T-helper 9 cell (primary cell): ENCODE results near the gene NACC2.

Source experiments
- DNase-seq: peaks from one replicate; pipeline ENCODE4 v3.0.0-alpha.2; 2020

The NACC2 gene

DNA sequence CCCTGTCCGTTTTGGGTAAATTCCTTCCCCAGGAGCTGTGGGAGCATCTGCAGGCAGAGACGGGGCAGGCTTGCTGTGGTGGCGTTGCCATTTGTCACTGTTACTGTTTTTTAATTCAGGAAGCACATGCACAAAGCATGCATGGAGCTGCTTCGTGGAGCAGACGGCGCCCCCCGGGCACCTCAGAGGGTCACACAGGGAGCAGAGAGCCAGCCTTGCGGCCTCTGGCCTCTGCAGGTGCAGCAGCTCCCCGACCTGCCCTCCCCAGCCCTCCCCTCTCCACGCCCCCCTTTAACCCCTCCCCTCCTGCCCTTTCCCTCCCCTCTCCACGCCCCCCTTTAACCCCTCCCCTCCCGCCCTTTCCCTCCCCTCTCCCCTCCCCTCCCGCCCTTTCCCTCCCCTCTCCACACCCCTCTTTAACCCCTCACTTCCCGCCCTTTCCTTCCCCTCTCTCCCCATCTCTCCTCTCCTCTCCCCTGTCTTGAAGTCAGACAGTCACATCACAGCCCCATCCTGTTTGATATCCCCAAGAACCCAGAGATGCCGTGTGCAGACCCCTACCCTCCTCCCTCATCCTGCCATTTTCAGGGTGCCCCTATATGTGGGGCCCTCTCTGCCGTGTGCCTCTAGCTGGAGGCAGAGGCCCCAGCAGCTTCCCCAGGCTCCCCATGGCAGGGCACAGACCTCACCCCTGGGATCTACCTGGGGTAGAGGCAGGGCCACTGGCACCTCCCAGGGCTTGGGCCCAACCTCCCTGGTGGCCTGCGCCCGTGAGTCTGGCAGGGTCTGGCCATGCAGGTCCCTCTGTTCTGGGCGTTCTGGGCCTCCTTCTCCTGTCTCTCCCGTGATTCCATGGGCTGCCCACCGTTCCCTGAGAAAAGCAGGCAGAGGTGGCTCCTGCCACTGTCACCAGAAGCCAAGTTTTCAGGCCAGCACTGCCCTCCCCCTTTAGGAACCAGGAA is 104.3 kb downstream of the NACC2 start:
- DNase-seq, result peak; percentile 60

DNA sequence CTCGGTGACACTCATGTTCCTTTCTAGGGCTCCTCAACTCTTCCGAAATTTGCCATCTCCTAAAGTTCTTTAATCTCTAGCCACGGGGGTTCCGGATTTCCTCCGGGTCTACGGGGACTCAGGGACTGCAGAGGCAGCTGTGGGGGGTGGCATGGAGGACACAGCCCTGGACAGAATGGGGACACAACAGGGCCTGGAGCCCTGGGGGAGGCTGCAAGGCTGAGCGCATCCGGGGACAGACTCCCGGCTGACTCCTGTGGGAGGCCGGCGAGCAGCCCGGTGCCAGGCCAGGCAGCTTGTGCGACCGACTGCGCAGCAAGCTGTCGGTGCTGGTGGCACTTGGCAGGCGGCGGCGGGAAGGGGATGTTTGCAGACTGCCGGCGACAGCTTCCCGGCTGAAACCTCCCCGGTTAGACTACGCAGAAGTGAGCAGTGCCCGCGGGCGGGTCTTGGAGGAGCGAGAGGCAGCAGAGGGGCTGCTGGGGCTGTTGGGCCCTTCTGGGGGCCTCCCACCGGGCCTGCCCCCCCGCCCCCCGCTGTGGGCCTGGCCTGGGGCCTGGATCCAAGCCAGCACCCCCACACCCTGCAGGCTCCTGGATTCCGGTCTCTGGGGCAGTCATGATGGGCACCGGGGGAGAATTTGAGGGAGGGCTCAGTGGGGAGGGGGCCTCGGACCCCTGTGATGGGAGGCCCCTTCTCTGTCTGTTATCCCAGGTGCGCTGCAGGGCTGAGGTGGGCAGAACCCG is 105.2 kb downstream of the NACC2 start:
- DNase-seq, result peak; percentile 15

DNA sequence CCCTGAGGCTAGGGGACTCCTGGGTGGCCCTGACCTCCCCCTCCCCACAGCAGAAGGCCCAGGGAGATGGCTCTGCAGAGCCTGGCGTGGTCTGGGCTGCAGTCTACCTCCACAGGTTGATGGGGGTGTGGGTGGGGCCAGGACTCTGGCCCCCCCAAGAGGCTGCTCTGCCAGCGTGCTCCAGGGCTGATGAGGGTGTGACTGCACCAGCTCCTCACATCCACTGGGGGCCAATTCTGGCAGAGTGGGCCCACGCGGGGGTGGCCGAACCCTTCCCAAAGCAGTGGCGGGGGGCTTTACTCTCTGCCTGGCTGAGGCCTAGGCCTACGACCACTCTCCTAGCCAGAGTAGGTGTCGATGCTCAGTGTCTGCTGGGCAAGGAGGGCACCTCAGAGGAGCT is 105.9 kb downstream of the NACC2 start:
- no peak for DNase-seq

DNA sequence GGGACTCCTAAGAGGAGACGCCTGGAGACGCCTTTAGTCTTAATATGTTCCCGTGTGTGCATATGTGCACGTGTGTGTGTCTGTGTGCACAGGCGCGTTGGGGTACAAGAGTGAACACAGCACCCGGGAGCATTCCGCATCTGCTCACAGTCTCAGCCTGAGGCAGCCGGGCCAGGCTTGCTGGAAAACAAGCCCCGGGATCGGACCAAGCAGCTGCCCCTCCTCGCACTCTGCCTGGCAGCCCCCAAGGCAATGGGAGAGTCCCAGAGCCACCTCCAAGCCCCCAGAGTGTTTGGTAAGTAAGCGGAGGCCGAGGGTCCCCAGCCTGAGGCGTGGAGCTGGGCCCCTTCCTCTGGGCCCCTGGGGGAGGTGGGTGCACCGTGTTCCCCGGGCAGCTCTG is 106.6 kb downstream of the NACC2 start:
- no peak for DNase-seq

DNA sequence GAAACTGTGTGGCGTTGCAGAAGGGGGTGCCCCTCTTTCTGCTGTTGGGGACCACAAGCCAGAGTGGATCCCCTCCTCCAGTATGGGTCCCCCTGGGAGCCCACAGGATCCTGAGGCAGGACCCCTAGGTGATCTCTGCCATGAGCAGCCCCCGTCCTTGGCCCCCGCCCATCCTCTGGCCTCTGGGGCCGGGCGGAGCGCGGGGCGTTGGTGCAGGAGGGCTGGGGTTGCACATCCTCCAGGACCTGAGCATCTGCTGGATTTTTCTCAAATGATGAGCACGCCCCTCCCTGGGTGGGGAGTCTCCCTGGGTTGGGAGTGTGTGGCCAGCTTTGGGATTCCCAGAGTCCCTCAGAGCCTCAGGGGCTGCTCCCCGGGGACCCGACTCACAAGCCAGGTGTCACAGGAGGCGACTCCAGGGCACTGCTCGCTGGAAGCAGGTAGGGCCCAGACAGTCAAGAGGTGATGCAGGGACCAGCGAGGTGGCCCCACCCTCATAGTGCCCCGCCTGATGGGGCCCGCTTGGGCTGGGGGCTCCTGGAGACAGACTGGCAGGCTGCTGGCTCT is 107.2 kb downstream of the NACC2 start:
- no peak for DNase-seq

DNA sequence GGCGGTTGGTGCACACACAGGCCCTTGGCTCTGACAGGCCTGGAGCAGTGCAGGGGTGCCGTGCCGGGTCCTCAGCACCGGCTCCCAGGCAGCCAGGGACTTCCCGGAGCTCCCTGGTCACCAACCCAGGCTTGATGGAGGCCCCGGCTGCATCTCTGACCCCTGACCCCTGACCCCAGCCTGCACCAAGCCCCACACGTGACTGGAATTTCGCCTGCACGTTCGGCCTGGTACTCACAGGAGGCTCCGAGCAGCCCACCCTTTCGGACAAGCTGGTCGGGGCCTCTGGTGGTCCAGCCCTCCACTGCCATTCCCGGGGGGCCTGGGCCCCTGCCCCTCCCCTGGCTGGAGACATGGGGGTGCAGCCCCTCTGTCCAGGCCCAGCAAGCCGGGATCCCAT is 108.5 kb downstream of the NACC2 start:
- DNase-seq, result no peak

DNA sequence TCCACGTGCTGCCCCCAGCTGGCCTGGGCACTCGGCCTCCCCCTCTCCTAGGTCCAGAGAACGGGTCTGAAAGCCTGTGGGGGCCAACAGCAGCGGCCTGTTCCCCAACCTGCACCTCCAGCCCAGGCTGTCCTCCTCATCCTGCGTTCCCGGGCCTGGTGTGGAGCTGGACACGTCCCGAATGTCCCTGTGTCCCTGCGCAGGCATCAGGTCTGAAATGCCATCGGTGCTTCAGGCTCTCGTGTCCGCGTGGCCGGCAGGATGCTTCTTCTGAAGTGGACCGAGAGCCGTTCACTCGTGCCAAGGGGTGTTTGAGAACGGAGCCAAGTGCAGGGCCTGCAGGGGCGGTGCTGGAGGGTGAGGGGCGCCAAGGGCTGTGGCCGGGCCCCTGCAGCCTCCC is 109.2 kb downstream of the NACC2 start:
- DNase-seq, result no peak

DNA sequence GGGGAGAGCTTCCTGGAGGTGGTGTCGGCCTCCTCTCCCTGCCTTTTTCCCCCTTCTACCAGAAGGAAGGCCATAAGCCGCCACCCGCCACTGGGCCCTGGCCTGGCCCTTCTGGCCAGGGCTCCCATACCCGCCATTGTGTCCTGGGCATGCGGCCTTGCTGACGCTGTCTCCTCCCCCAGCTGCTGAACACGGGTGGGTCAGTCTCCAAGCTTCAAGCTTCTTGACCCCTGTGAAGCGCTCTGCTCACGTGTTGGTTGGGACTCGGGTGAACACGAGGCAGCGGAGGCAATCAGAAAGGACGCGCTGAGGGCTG is 109.7 kb downstream of the NACC2 start:
- DNase-seq, result no peak

DNA sequence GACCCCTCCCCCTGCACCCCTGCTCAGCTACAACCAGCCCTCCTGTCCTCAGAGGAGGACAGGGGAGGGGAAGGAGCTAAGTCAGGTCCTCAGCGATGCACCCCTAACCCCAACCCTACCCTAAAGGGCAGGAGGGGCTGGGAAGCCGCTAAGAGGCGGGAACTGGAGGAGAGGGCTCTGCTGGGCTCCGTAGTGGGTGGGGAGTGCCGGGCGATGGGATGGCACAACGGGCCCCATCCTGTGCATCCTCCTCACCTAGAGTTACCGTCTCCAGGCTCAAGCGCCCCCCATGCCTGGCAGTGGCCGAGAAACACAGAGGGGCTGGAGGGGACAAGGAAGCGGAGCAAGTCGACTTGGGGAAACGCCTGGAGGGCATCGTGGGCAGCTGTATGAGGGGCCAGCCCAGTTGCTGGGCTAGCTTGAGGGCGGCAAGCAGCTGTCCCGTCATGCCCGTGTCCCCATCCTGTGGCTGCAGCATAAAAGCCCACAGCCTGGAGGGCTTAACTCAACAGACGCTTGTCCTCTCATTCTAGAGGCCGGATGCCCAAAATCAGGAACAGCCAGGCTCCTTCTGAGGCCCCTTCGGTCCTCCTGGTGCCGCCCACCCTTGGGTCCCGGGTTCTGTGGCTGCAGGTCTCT is 110.9 kb downstream of the NACC2 start:
- DNase-seq, result no peak

DNA sequence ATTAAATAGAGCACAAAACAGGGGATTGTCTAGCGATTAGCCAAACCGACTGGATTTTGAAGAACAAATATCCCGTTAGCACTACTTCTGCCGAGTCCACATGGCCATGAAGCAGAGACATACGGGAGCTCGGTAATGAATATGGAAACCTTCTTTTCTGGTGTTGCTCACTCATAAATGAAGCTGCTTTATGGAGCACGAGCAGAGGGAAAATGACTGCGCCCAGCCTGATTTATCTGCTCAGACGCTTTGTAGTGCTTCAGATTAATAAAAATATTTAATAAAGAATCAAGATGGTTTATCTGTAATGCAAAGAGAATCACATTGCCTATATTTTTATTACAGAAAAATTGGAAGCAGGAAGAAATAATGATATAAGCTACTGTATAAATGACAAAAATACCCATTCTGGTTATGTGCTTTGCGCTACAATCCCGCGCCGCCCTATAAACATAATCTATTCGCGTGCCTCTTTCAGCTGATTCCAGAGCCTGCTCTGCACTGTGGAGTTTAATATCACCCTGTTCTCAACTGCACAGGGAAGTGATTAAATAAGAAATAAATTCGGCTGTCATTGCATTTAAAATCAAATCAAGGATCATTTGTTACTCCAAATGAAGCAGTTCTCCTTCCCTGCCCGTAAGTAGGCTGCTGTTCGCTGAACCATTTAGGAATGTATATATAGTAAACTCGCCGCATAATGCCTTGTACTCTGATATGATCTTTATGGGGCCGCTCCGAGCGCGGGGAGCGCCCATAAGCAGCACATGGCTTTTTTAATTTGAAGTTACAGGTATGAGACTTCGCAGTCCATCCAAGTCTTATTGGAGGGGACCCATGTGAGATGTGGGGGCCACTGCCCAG is 111.6 kb downstream of the NACC2 start:
- no peak for DNase-seq

DNA sequence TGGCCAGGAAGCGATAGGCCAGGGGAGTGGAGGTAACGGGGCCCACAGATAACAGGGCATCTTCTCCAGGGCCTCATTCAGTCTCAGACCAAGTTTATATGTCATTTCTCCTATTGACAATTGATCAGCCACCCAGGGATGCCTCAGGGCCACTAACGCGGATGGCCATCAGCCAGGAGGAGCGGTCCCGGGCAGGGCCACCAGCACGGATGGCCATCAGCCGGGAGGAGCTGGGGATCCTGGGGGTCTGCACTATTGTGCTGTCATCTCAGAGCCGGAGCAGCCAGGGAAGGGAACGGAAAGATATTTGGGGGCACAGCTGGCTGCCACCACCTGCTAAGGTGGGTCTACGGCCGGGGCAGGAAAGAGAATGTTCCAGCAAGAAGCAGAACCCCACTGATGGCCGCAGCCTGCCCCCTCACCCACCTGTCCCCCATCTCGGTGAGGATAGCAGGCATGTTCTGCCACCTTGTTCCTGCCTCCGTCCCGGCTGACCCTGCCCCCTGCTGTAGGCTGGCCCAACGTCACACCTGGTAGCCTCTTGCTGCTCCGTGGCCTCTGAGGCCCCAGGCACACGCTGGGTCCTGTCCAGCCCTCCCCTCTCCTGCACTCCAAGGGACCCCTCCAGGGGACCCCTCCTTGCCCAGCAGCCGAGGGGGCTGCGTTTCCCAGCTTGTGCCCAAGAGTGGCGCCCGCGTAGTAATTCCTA is 112.4 kb downstream of the NACC2 start:
- DNase-seq, result no peak

DNA sequence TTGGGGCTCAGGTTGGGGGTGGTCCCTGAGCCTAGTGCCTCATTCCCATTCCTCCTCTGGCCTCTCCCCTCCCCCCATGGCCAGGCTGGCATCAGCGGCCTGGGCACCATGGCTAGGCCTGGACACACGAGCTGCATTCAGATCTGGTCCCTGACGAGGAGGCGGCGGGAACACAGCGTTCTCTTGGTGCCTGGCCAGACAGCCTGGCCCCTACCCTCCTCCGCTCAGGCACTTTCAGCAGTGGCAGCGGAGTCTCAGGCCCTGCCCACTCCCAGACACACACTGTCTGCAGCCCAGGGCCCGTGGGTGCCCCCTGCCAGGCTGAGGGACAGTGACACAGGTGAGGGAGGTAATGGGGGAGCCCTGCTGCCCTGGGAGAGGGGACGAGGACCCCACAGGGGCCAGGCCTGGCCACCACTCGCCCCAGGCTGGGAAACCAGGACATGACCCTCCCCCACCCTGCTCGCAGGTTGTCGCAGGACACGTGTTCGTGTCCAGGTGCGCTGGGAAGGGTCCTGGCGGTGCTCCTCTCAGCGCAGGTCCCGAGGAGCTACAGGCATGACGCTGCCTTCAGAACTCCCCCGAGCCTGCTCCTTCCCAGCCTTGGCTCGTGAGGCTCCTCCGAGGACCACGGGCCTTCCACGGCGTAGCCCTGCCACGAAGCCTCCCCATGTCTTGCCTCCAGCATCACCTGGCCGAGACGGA is 114.0 kb downstream of the NACC2 start:
- no peak for DNase-seq

DNA sequence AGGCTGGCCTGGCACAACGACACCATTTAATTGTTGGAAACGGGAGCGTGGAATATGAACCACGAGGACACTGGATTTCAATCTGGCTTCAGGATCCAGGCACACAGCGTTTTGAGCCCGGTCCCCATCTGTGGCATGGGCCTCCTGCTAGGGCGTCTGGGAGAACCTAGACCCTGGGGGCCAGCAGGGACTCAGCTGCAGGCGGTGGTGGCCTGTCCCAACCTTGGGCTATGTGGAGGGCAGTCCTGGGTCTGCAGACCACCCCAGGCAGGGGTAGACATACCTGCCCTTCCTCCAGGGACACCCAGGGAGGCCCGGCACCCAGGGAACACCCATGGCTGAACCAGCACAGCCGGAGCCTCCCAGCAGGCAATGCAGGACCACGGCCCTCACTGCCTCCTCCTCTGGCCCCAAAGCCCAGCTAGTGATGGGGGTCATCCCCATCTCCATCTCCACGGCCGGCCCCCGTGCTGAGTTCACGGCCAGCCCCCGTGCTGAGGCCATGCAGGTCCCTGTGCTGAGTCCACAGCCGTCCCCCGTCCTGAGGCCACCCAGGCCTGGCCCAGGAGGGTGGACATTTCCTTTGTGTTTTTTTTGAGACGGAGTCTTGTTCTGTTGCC is 115.4 kb downstream of the NACC2 start:
- DNase-seq, result no peak

DNA sequence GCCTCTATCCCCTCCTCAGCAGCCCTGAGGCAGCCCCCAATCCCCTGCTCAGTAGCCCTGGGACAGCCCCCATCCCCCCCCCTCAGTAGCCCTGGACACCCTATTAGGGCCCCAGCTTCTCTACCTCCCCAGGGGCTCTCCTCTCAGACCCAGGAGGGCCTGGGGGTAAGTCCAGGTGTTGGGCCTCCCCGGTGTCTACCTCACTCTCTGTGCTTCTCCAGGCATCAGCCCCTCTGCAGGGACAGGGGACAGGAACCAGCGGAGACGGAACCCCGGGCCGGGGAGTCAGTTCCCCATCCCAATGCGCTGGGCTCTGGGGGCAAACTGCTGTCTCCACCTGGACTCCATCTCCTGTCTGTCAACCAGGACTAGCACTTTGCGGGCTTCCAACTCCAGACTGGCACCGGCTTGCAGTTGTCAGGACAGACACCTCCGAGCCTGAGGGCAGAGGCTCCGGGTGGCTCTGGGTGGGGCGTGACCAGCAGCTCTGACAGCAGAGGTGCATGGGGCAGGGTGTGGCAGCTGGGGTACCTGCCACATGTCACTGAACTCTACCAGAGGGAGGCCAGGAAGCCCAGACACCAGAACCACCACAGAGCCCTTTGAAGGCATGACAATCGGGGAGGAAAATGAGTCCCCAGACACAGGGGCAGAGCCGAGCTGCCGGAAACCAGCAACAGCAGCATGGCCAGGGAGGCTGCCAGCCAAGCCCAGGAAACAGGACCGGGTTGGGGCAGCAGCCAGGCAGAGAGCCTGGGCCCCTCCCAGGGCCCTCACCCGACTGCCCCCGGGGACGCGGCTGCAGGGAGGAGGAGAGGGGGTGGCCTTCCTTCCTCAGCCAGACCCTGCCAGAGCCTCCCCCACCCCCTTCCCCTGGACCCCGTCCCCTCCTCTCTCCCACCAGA is 116.2 kb downstream of the NACC2 start:
- DNase-seq, result peak; percentile 44

DNA sequence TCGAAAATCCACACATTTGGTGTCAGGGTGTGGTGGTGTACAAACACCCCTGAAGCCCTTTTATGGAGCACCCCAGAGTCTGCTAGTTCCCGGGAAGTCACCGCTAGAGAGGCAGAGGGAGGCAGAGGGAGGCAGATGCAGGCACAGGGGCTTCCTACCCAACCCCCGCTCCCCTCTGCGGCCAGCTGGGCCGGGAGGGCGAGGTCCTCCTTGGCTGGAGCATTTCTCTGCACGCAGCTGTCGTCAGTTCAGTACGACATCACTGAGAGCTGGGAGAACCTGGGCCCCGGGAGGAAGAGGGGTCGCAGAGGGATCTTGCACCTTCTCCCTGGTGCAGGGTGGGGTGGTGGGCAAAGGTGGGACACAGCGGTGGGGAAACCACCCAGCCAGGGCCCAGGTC is 118.1 kb downstream of the NACC2 start:
- no peak for DNase-seq

DNA sequence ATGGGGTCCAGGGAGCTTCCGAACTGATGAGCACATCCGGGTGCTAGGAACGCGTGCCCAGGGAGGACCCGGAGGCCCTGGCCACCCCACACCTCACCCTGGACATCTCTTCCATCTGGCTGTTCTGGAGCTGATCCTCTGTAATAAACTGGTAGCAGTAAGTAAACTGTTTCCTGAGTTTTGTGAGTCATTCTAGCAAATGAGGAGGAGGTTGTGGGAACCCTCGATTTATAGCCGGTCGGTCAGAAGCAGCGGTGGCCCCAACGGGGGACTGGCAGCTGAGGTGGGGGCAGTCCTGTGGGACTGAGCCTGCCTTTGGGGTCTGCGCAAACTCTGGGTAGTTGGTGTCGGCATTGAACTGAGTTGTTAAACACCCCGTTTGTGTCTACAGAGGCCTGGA is 118.6 kb downstream of the NACC2 start:
- no peak for DNase-seq

DNA sequence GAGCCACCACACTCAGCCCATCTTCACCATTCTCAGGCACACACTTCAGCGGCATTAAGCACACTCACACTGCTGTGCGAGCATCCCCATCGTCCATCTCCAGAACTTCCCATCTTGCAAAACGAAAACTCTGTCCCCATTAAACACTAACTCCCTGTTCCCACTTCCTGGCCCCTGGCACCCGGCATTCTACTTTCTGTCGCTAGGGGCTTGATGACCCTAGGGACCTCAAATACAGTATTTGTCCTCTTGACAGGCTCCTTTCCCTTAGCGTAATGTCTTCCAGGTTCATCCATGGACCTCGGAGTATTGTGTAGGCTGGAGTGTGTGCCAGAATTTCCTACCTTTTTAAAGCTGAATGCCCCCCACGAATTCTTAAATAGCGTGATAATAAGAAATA is 119.3 kb downstream of the NACC2 start:
- no peak for DNase-seq

DNA sequence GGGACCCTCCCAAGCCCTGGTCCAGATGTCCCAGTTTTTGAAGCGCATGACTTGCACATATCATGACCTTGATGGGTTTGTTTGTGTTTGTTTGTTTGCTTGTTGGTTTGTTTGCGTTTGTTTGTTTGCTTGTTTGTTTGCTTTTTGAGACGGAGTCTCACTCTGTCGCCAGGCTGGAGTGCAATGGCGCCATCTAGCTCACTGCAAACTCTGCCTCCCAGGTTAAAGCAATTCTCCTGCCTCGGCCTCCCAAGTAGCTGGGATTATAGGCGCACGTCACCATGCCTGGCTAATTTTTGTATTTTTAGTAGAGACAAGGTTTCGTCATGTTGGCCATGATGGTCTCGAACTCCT is 120.9 kb downstream of the NACC2 start:
- no peak for DNase-seq
